HCT116 (cell line): ENCODE results near the gene SLC25A17. TPM values are rescaled to one million over a fixed set of nuclear protein-coding genes. Genes with fewer than 3 reads are reported as not detected.

ENCODE experiments used
- ATAC-seq: fragments of 200-7000 bp; cut with Tn5 transposase; 2 replicates; pipeline ENCODE4 v1.9.1; 2020; ENCODE audit warnings: mild to moderate bottlenecking, moderate library complexity
- BruUV-seq: library from RNA; stranded (reverse); fragments of 400-500 nt; replicated peaks from 2 replicates; lab custom pipeline; 2021; lab: Mats Ljungman, UMichigan
- CTCF ChIA-PET: fragments of 300-600 bp; sonication (Branson Sonifier 250); formaldehyde crosslinking; loops from one replicate; lab custom pipeline; 2021; ENCODE audit warnings: antibody characterized with exemption; lab: Charles Lee
- POLR2A ChIA-PET: fragments of 300-600, 350-600 bp; sonication (Branson Sonifier 250); formaldehyde crosslinking; loops from one replicate; lab custom pipeline; 2021; ENCODE audit warnings: antibody characterized with exemption; lab: Charles Lee
- RAD21 ChIA-PET, 2 experiments: fragments of 300-600 bp; sonication (Branson Sonifier 250); formaldehyde crosslinking; loops; one replicate each; lab custom pipeline; 2023; ENCODE audit warnings: low total read pairs in 2 of 2; ENCODE audit not compliant: uncharacterized antibody in 2 of 2, unreplicated experiment in 2 of 2, low non-redundant PET in 1 of 2; lab: Charles Lee
- DNase-seq: peaks from one replicate; pipeline ENCODE4 v3.0.0-alpha.2; 2010; ENCODE audit warnings: low read depth, low spot score
- H2AFZ ChIP-seq: fragments of 200-600 bp; shearing (Covaris generic), sonication (generic); 2 replicates; pipeline ENCODE4 v1.6.1; 2017; ENCODE audit warnings: low read depth, mixed run types, mixed read lengths, antibody characterized with exemption, low read length; ENCODE audit not compliant: poor library complexity, severe bottlenecking
- H3K27ac ChIP-seq: 2 replicates; pipeline ENCODE4 v1.5.1; 2012; ENCODE audit warnings: low read depth, low read length
- H3K27me3 ChIP-seq: fragments of 200-600 bp; sonication (generic); 2 replicates; pipeline ENCODE4 v1.6.1; 2016; ENCODE audit warnings: mixed run types, low read length, mixed read lengths; ENCODE audit not compliant: insufficient read depth
- H3K36me3 ChIP-seq, 2 experiments: fragments of 200-500 bp in 1 of 2; fragments of 200-600 bp in 1 of 2; sonication (Bioruptor generic) in 1 of 2; sonication (generic) in 1 of 2; 2 replicates each; pipeline versions ENCODE4 v1.5.1 to v1.6.1; 2014 to 2016; ENCODE audit warnings: low read length in 2 of 2, inconsistent platforms in 1 of 2, mixed read lengths in 1 of 2, mixed run types in 1 of 2; ENCODE audit not compliant: insufficient read depth in 2 of 2, control insufficient read depth in 1 of 2
- H3K4me1 ChIP-seq, 2 experiments: fragments of 200-600 bp in 1 of 2; sonication (generic) in 1 of 2; 2 replicates each; pipeline versions ENCODE4 v1.5.1 to v1.6.1; 2012 to 2017; ENCODE audit warnings: low read length in 2 of 2, inconsistent platforms in 1 of 2, mild to moderate bottlenecking in 1 of 2, mixed read lengths in 1 of 2, mixed run types in 1 of 2, moderate library complexity in 1 of 2; ENCODE audit not compliant: insufficient read depth in 2 of 2, control insufficient read depth in 1 of 2
- H3K4me2 ChIP-seq: fragments of 200-600 bp; sonication (generic); 2 replicates; pipeline ENCODE4 v1.6.1; 2017; ENCODE audit warnings: mixed run types, low read length, mixed read lengths
- H3K4me3 ChIP-seq, 2 experiments: fragments of 200-600 bp in 1 of 2; sonication (generic) in 1 of 2; replicated peaks in 1 of 2; 2 replicates each; pipeline ENCODE4 v1.5.1; 2011 to 2016; ENCODE audit warnings: low read length in 2 of 2, control low read depth in 1 of 2, low read depth in 1 of 2, mild to moderate bottlenecking in 1 of 2, mixed read lengths in 1 of 2, mixed run types in 1 of 2
- H3K79me2 ChIP-seq: fragments of 200-600 bp; sonication (generic); 2 replicates; pipeline ENCODE4 v1.6.1; 2017; ENCODE audit warnings: mild to moderate bottlenecking, mixed run types, low read length, moderate library complexity, mixed read lengths; ENCODE audit not compliant: insufficient read depth
- H3K9ac ChIP-seq: fragments of 200-600 bp; sonication (generic); 2 replicates; pipeline ENCODE4 v1.6.1; 2016; ENCODE audit warnings: low read length, mixed read lengths
- H3K9me2 ChIP-seq: fragments of 200-600 bp; sonication (generic), shearing (Covaris generic); 2 replicates; pipeline ENCODE4 v1.6.1; 2017; ENCODE audit warnings: mixed run types, mild to moderate bottlenecking, moderate library complexity; ENCODE audit not compliant: insufficient read depth
- H3K9me3 ChIP-seq, 2 experiments: fragments of 200-500 bp in 1 of 2; fragments of 200-600 bp in 1 of 2; sonication (Bioruptor generic) in 1 of 2; sonication (generic) in 1 of 2; 2 replicates each; pipeline ENCODE4 v1.6.1; 2014 to 2017; ENCODE audit warnings: low read length in 2 of 2, mixed read lengths in 2 of 2, inconsistent platforms in 1 of 2, low read depth in 1 of 2, mild to moderate bottlenecking in 1 of 2, mixed run types in 1 of 2, moderate library complexity in 1 of 2; ENCODE audit not compliant: control insufficient read depth in 1 of 2, insufficient read depth in 1 of 2
- H4K20me1 ChIP-seq: fragments of 200-600 bp; sonication (generic), shearing (Covaris generic); 2 replicates; pipeline ENCODE4 v1.6.1; 2017; ENCODE audit warnings: mixed run types, mild to moderate bottlenecking, moderate library complexity; ENCODE audit not compliant: insufficient read depth
- CEBPB ChIP-seq: IDR thresholded peaks from 2 replicates; pipeline ENCODE4 v1.6.1; 2012; ENCODE audit warnings: low read depth
- CTCF ChIP-seq, 3 experiments: fragments of 200-600 bp in 1 of 3; sonication (generic) in 1 of 3; IDR thresholded peaks in 2 of 3; conservative IDR thresholded peaks in 1 of 3; 2 replicates each; pipeline ENCODE4 v1.5.1; 2012 to 2017; ENCODE audit warnings: low read depth in 2 of 3, low read length in 2 of 3, antibody characterized with exemption in 1 of 3, borderline replicate concordance in 1 of 3, control low read depth in 1 of 3, mild to moderate bottlenecking in 1 of 3, mixed read lengths in 1 of 3, mixed run types in 1 of 3, moderate library complexity in 1 of 3; ENCODE audit not compliant: insufficient read depth in 1 of 3
- EGR1 ChIP-seq: IDR thresholded peaks from 2 replicates; pipeline ENCODE4 v1.6.1; 2012; ENCODE audit warnings: low read depth
- ELF1 ChIP-seq: IDR thresholded peaks from 2 replicates; pipeline ENCODE4 v1.6.1; 2012; ENCODE audit warnings: low read depth, borderline replicate concordance
- EZH2 ChIP-seq: fragments of 200-600 bp; sonication (generic); IDR thresholded peaks from 2 replicates; pipeline ENCODE4 v1.6.1; 2017; ENCODE audit warnings: antibody characterized with exemption, mixed run types
- FOSL1 ChIP-seq: IDR thresholded peaks from 2 replicates; pipeline ENCODE4 v1.6.1; 2012; ENCODE audit warnings: low read depth
- MAX ChIP-seq: IDR thresholded peaks from 2 replicates; pipeline ENCODE4 v1.6.1; 2012
- SIN3A ChIP-seq: IDR thresholded peaks from 2 replicates; pipeline ENCODE4 v1.6.1; 2012; ENCODE audit warnings: low read depth
- SP1 ChIP-seq: IDR thresholded peaks from 2 replicates; pipeline ENCODE4 v1.6.1; 2012; ENCODE audit warnings: low read depth
- SRF ChIP-seq: IDR thresholded peaks from 2 replicates; pipeline ENCODE4 v1.6.1; 2012; ENCODE audit warnings: low read depth
- ZBTB33 ChIP-seq: IDR thresholded peaks from 2 replicates; pipeline ENCODE4 v1.6.1; 2011; ENCODE audit warnings: mild to moderate bottlenecking, low read length, moderate library complexity; ENCODE audit not compliant: insufficient replicate concordance; ENCODE audit errors: extremely low read depth
- ZFX ChIP-seq: fragments of 450-650 bp; IDR thresholded peaks from 2 replicates; pipeline ENCODE4 v1.6.1; 2017
- intact Hi-C: fragments of 100-400 bp; cut with micrococcal nuclease; formaldehyde crosslinking; loops from 2 replicates; pipeline ENCODE4 v1.10.0; 2022
- total RNA-seq: library from RNA; stranded (reverse); gene quantifications from one replicate; pipeline ENCODE4 v1.2.1, GENCODE V29; 2021; ENCODE audit not compliant: unreplicated experiment

SLC25A17 gene
- total RNA-seq, 1 experiment from 2014 or later: 16.6 TPM

GRCh38 chr22:40862013-40862412, 42.9 kb upstream of the SLC25A17 start, which contains the start of gene DNAJB7:
Gene DNAJB7 (minus strand): TSS chr22:40862113. CDS start chr22:40861994, 119 bp downstream.
- peaks cover 4 to 7% of the 10 kb centered on the region in 2 experiments; a peak in 3 of 4 replicates for H3K4me1 ChIP-seq
- no peak within 1 kb of the TSS for H3K9ac ChIP-seq
- no peaks in the 10 kb centered on the region; the same call in 1 of the 2 replicates for H4K20me1 ChIP-seq
- H3K9me2 ChIP-seq: no peaks in the 10 kb centered on the region
- BruUV-seq: no TSS peak
- ATAC-seq (no peak), DNase-seq (no peak)
- TF ChIP-seq SRF (no peak), ZFX (no peak), SP1 (no peak), CEBPB (no peak), ZBTB33 (no peak), MAX (no peak), EGR1 (no peak), ELF1 (no peak), SIN3A (no peak), FOSL1 (no peak), CTCF (IDR thresholded peaks at IDR 0.05 in 2 of 3, conservative IDR thresholded peaks at IDR 0.05 in 1 of 3; ENCODE audit: borderline replicate concordance in 1 of 3, insufficient read depth in 1 of 3, low read depth in 2 of 3, low read length in 2 of 3) (no peak), EZH2 (no peak)
- no peak within 1 kb of the TSS for H3K4me2 ChIP-seq
- POLR2A ChIA-PET: no interaction called here
- intact Hi-C loops: no loop called here
- H3K9me3 ChIP-seq: no peaks in the 10 kb centered on the region
- no peak within 1 kb of the TSS for H2AFZ ChIP-seq
- peaks cover 88% of the 10 kb centered on the region for H3K79me2 ChIP-seq
- no peaks in the 10 kb centered on the region; a peak in 2 of 4 replicates for H3K36me3 ChIP-seq
- H3K4me3 ChIP-seq: no peak within 1 kb of the TSS
- no peaks in the 10 kb centered on the region for H3K27me3 ChIP-seq
- CTCF ChIA-PET: no interaction called here
- RAD21 ChIA-PET: no interaction called here
- H3K27ac ChIP-seq: no peak within 1 kb of the TSS
